Endodermal cell (in vitro differentiated cells): Measurements from ENCODE around the gene HSD17B3. TPM values are rescaled to one million over a fixed set of nuclear protein-coding genes. Genes with fewer than 3 reads are reported as not detected.

Source experiments
- DNase-seq: peaks from one replicate; pipeline ENCODE4 v3.0.0-alpha.2; 2017
- H3K27ac ChIP-seq: 2 replicates; pipeline ENCODE4 v1.5.1; 2013; ENCODE audit warnings: mild to moderate bottlenecking, low read depth, low read length, moderate library complexity
- H3K27me3 ChIP-seq: 2 replicates; pipeline ENCODE4 v1.6.1; 2013; ENCODE audit warnings: mild to moderate bottlenecking, low read length, moderate library complexity; ENCODE audit not compliant: insufficient read depth, control insufficient read depth, poor library complexity, severe bottlenecking
- H3K36me3 ChIP-seq: 2 replicates; pipeline ENCODE4 v1.7.0; 2013; ENCODE audit warnings: mild to moderate bottlenecking, low read length, moderate library complexity; ENCODE audit not compliant: control insufficient read depth, insufficient read depth
- H3K4me1 ChIP-seq: one replicate; pipeline ENCODE4 v1.7.0; 2013; ENCODE audit warnings: low read length; ENCODE audit not compliant: control insufficient read depth, insufficient read depth
- H3K4me3 ChIP-seq: 2 replicates; pipeline ENCODE4 v1.5.1; 2013; ENCODE audit warnings: mild to moderate bottlenecking, low read length, moderate library complexity
- H3K9ac ChIP-seq: 2 replicates; pipeline ENCODE4 v1.6.1; 2013; ENCODE audit warnings: mild to moderate bottlenecking, low read length, moderate library complexity; ENCODE audit not compliant: poor library complexity, severe bottlenecking; ENCODE audit errors: extremely low read depth
- H3K9me3 ChIP-seq: 2 replicates; pipeline ENCODE4 v1.6.1; 2013; ENCODE audit warnings: mild to moderate bottlenecking, low read length, moderate library complexity; ENCODE audit not compliant: control insufficient read depth
- H3K27ac Mint-ChIP-seq: 2 replicates; pipeline ENCODE4 v1.8.0; 2020; ENCODE audit warnings: mixed read lengths
- H3K27me3 Mint-ChIP-seq: 2 replicates; pipeline ENCODE4 v1.8.0; 2021; ENCODE audit warnings: mild to moderate bottlenecking, mixed read lengths; ENCODE audit not compliant: insufficient read depth
- H3K36me3 Mint-ChIP-seq: 2 replicates; pipeline ENCODE4 v1.8.0; 2020; ENCODE audit warnings: low read depth, mixed read lengths
- H3K4me1 Mint-ChIP-seq: 2 replicates; pipeline ENCODE4 v1.8.0; 2020; ENCODE audit warnings: mixed read lengths
- H3K4me3 Mint-ChIP-seq: 2 replicates; pipeline ENCODE4 v1.8.0; 2020; ENCODE audit warnings: mild to moderate bottlenecking, moderate library complexity, mixed read lengths
- H3K9me3 Mint-ChIP-seq: 2 replicates; pipeline ENCODE4 v1.8.0; 2020; ENCODE audit warnings: mild to moderate bottlenecking, mixed read lengths
- CTCF ChIP-seq: fragments of 200-600 bp; sonication (generic); conservative IDR thresholded peaks from 2 replicates; pipeline ENCODE4 v1.5.0; 2021; ENCODE audit warnings: antibody characterized with exemption, mild to moderate bottlenecking
- WGBS, 2 experiments: methylation state at CpG; one replicate each; pipeline versions ENCODE4 v1.1.5 to v1.1.7; 2013; ENCODE audit warnings: missing lambda C conversion rate in 2 of 2, mixed read lengths in 1 of 2; ENCODE audit not compliant: insufficient coverage in 1 of 2, insufficient read length in 1 of 2; 5-methylcytosine and 5-hydroxymethylcytosine counted together
- total RNA-seq, 2 donors: library from RNA; stranded (reverse); fragmentation: NEBNext Ultra II Directional in 1 of 2; extraction: Animal tissue kit (Norgen Biotek cat#: 25700) in 1 of 2; gene quantifications; 2 replicates in 1 of 2; 3 replicates in 1 of 2; pipeline ENCODE4 v1.2.1, GENCODE V29; 2021

The HSD17B3 gene
- total RNA-seq, 2 donors from 2014 or later: 0.40 TPM; not detected in 1

- Histone ChIP-seq H3K27me3 (no peaks in the 10 kb centered on the region), H3K9me3 (peaks cover 7% of the 10 kb centered on the region), H3K27ac (peak overlapping the region; percentile 89), H3K9ac (no peak overlapping the region), H3K36me3 (peaks cover 23% of the 10 kb centered on the region), H3K4me1 (no peaks in the 10 kb centered on the region), H3K4me3 (no peak overlapping the region)
- H3K36me3 Mint-ChIP-seq: peaks cover 23% of the 10 kb centered on the region
- H3K27ac Mint-ChIP-seq: peak overlapping the region; percentile 9
- H3K27me3 Mint-ChIP-seq: no peaks in the 10 kb centered on the region
- no peak for DNase-seq
- H3K9me3 Mint-ChIP-seq: peaks cover 6% of the 10 kb centered on the region
- WGBS, 2 experiments: 92 to 94% methylated on average over 4 to 9 of the region's 9 CpGs
- H3K4me3 Mint-ChIP-seq: no peak overlapping the region
- TF ChIP-seq CTCF: no peak
- H3K4me1 Mint-ChIP-seq: peaks cover 8% of the 10 kb centered on the region
These were observed 43.6 kb upstream of the HSD17B3 start for GRCh38 chr9:96345551-96345950.

- DNase-seq: peak; percentile 85
- no peak for TF ChIP-seq CTCF
- H3K4me1 Mint-ChIP-seq: peaks cover 12% of the 10 kb centered on the region
- H3K27ac Mint-ChIP-seq: peak overlapping the region; percentile 85
- Histone ChIP-seq H3K27me3 (no peaks in the 10 kb centered on the region), H3K27ac (peak overlapping the region; percentile 89), H3K9ac (no peak overlapping the region), H3K9me3 (peaks cover 7% of the 10 kb centered on the region), H3K4me1 (peaks cover 1% of the 10 kb centered on the region), H3K4me3 (no peak overlapping the region), H3K36me3 (peaks cover 23% of the 10 kb centered on the region)
- WGBS, 2 experiments: 95% methylated on average over 2 of the region's 6 CpGs; no CpG with 5 or more reads in 1 of the 2 experiments
- H3K4me3 Mint-ChIP-seq: no peak overlapping the region
- peaks cover 23% of the 10 kb centered on the region for H3K36me3 Mint-ChIP-seq
- peaks cover 6% of the 10 kb centered on the region for H3K9me3 Mint-ChIP-seq
- no peaks in the 10 kb centered on the region for H3K27me3 Mint-ChIP-seq
These were observed 42.6 kb upstream of the HSD17B3 start for GRCh38 chr9:96344458-96345180.

DNA sequence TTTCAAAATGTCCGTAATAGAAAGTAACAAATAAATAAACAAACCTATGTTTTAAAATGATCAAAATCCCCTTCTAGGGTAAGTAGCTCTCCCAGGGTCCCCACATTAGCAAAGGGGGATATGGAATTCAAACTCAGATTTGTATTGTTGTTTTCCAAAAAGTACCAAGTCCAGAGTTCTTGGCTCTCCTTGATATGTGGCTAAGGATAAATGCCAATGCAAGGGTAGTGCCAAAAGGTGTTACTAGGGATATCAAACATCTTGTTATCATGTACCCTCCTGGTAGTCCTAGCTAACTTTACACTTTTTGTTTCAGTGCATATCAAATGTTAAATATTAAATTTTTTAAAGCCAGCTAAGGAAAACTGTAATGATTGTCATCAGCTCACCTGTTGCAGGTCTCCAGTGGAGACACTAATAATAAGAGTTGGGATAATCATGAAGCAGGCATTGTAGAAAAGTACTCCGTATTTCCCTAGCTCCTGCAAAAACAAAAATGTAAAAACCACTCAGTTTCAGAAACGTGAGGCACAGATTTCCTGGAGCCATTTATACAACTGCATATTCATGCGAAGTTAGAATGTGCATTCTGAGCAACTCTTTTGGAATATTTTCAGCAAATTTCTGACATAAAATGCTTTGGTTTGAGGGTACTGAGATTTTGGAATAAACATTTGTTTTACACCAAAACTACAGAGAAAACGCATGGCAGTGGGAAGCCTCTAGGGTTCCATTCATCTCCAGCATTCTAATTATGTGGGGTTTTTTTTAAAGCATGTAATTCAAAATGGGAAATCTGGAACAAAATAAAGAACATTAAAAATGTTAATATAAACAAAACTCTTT, 41.8 kb upstream of the HSD17B3 start:
- Mint-ChIP-seq H3K4me1 (peaks cover 13% of the 10 kb centered on the region), H3K27ac (peak overlapping the region; percentile 85), H3K27me3 (no peaks in the 10 kb centered on the region), H3K9me3 (peaks cover 6% of the 10 kb centered on the region), H3K4me3 (no peak overlapping the region), H3K36me3 (peaks cover 16% of the 10 kb centered on the region)
- Histone ChIP-seq H3K9me3 (peaks cover 7% of the 10 kb centered on the region), H3K36me3 (peaks cover 20% of the 10 kb centered on the region), H3K4me1 (peaks cover 2% of the 10 kb centered on the region), H3K27ac (peak overlapping the region; percentile 57), H3K4me3 (no peak overlapping the region), H3K9ac (no peak overlapping the region), H3K27me3 (no peaks in the 10 kb centered on the region)
- TF ChIP-seq CTCF: no peak
- WGBS, 2 experiments: 77 to 85% methylated on average over 3 to 5 of the region's 5 CpGs
- DNase-seq: no peak
